Epithelial cell of proximal tubule (primary cell): ENCODE results near the gene NAPEPLD. TPM values are rescaled to one million over a fixed set of nuclear protein-coding genes. Genes with fewer than 3 reads are reported as not detected.
"Not testable (repeated sequence)": the region's sequence is repeated elsewhere in the genome, so short reads cannot be mapped to it uniquely, and the experiment has no call there.

Experiments used
- DNase-seq: peaks from one replicate; pipeline ENCODE4 v3.0.0-alpha.2; 2011; ENCODE audit warnings: low read depth
- H3K4me3 ChIP-seq: 2 replicates; pipeline ENCODE4 v1.5.1; 2011; ENCODE audit warnings: low read depth, mild to moderate bottlenecking, low read length
- CTCF ChIP-seq: conservative IDR thresholded peaks from 2 replicates; pipeline ENCODE4 v1.5.1; 2012; ENCODE audit warnings: low read depth, mild to moderate bottlenecking, low read length
- total RNA-seq: library from RNA; depleted of rRNA; stranded (reverse); fragments of >200 nt; gene quantifications from 2 replicates; pipeline ENCODE4 v1.2.3, GENCODE V29; 2015

Gene NAPEPLD
- total RNA-seq, 1 donor from 2014 or later: 5.8 TPM

- TF ChIP-seq CTCF: no peak
- peak; percentile 74 for DNase-seq
- H3K4me3 ChIP-seq: no peak overlapping the region
Measured at GRCh38 chr7:103113164-103113563, 35.7 kb downstream of the NAPEPLD start.

- not testable (repeated sequence) for H3K4me3 ChIP-seq, DNase-seq
Measured at GRCh38 chr7:103106703-103107070, 42.2 kb downstream of the NAPEPLD start.

GRCh38 chr7:103106005-103106702, 42.7 kb downstream of the NAPEPLD start:
- H3K4me3 ChIP-seq: no peak overlapping the region
- no peak for TF ChIP-seq CTCF

GRCh38 chr7:103101543-103101942, 47.4 kb downstream of the NAPEPLD start:
- H3K4me3 ChIP-seq: no peak overlapping the region
- TF ChIP-seq CTCF: no peak
- DNase-seq: no peak

More at GRCh38 chr7:103106005-103106702, 42.7 kb downstream of the NAPEPLD start:
- no peak for DNase-seq

- no peak for DNase-seq
- TF ChIP-seq CTCF: no peak
Measured at GRCh38 chr7:103100348-103100747, 48.6 kb downstream of the NAPEPLD start.

GRCh38 chr7:103097041-103097440, 51.9 kb downstream of the NAPEPLD start:
- no peak for TF ChIP-seq CTCF
- no peak for DNase-seq
- no peak overlapping the region for H3K4me3 ChIP-seq

More at GRCh38 chr7:103100348-103100747, 48.6 kb downstream of the NAPEPLD start:
- no peak overlapping the region for H3K4me3 ChIP-seq

- H3K4me3 ChIP-seq, DNase-seq: not testable (repeated sequence)
Measured at GRCh38 chr7:103095558-103095957, 53.3 kb downstream of the NAPEPLD start.

GRCh38 chr7:103094102-103094501, 54.8 kb downstream of the NAPEPLD start:
- peak; percentile 34 for TF ChIP-seq CTCF
- DNase-seq: no peak
- H3K4me3 ChIP-seq: no peak overlapping the region
